HG03196 (cell line): ENCODE data around the gene GNAZ.

Source experiments
- ATAC-seq: cut with Tn5 transposase; IDR thresholded peaks from one replicate; pipeline ENCODE4 v1.9.1; 2021; ENCODE audit not compliant: unreplicated experiment

The GNAZ gene

DNA sequence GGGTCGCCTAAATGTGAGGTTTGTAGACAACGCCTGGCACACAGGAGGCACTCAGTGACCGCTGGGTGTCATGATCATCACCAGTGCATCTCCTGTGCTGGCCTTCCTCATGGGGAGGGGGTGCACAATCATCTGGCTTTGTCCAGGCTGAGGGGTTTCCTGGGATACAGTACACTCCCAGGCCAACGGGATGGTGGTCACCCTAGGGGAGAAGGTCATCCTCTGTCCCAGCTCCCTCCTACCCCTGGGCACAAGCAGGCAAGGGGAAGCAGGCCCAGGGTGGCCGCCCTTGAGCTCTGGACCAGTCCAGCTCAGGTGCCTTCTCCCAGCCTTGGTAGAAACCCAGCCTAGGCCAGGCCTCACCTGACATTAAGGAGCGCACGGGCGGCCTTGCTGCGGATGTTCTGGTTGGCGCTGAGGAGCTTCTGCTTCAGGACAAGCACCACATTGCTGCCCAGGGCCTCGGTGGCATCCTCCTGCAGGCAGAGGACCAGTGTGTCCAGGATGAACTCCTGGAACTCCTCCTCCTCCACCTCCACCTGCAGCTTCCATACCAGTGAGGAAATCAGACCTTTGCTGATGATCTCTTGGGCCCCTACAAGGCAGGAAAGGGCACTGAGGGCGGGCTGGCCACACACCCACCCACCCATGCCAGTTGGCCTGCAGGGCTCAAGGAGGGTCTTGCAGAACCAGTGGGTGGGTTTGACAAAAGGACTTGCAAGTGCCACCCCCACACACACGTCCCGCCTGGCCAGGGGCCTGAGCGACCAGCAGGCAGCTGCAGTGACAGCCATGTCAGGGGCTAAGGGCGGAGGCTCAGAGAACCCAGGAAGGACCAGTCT is 6.6 kb upstream of the GNAZ start:
- ATAC-seq: no peak

DNA sequence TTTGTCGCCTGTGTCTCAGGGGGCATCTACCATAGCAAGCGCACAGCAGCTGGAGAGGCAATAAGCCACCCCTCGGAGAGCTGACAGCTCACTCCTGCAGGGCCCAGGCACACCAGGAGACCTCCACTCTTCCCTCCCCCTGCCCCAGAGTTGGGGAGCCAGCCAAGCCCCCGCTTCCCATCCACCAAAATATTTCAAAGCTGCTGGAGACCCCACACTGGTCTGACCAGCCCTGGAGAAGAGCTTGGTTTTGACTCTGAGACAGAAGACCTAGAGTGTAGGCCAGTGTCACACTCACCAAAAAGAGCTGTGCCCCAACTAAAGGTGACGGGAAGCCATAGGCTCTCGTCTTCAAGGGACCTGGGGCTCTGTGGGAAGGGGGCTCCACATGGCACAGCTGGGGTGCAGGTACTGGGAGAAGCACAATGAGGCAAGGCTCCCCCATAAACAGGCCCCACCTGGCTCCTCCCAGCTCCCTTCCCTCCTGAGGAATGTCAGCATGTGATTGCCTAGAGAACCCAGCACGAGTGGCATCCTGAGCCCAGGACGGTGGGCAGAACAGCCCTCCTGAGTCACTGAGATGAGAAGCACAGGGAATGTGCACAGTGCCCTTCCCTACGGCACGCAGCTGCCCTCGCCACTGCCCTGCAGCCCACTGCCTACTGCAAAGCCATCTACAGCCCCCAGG is 5.8 kb upstream of the GNAZ start:
- no peak for ATAC-seq

DNA sequence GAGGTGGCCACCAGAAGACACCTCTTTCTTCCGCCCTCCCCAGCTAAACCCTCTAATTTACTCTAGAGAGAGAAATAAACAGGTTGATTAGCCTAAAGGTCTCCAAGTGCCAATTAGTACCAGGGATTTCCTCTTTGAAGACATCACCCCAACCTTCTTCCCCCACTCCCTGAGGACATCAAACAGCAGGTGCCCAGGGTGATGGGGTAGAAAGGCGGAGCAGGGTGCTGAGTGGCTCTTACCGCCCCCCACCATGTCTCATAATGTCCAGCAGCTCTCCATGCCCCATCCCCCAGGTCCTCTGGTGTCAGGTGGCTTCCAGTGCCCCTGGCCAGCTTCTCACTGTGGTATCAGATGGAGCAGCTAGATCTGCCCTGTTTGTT is 5.3 kb upstream of the GNAZ start:
- no peak for ATAC-seq

DNA sequence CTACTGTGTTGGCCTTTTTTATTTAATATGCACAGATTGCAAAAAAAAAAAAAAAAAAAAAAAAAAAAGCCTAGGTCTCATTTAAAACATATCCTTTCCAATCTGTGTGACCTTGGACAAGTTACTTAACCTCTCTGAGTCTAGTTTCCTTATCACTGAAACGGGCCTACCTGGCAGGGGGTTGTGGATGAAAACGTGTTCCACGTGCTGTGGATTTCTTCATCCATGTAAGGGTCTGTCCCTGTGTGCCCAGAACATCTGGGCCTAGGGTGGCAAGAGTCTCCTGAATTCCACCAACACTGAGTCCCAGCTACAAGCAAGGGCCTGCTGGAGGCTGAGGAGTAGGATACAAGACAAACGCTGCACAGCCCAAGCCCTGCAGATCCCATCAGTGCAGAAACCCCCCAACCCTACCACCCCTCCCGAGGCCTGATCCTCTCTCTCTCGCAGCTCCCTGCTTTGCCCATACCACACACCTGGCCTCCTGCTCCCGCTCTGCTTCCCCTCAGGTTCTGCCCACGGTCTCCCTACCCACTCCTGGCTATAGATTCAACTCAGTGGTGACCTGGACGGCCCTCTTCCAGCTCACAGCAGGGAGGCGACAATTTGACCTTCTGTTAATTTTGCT is 4.7 kb upstream of the GNAZ start:
- ATAC-seq: no peak

DNA sequence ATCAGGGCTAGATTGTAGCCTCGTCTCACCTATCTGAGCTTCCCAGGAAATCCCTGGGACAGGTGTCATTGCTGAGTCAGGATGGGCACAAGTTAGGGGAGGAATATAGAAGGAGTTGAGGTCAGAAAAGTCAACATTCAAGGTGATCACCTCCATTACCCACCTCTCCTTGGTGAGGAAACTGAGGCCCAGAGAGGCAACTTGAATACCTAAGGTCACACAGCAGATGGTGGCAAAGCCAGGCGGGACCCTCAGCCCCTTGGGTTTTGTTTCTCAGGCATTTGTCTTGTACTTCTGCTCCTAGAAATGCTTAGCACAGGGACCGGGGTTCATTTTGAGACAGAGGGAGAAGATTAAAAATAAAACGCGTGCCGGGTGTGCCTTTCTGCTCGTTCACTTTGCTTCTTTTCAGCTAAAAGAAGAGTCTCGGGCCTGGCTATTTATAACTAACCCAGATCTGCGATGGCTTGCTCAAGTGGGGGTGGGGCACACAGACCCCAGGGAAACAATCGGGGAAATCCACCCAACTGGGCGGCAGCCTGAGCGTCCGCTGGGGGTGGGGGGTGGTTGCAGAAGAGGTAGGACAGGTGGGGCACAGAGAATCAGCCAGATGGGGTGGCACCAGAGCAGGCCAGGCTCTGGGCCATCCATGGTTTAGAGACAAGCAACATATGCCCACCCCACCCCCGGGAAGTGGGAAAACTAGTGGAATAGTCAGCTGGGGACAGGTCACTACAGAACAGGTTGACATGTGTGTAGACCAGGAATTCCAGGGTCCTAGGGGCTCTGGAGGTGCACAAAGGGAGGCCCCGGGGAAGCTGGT is 3.9 kb upstream of the GNAZ start:
- no peak for ATAC-seq

DNA sequence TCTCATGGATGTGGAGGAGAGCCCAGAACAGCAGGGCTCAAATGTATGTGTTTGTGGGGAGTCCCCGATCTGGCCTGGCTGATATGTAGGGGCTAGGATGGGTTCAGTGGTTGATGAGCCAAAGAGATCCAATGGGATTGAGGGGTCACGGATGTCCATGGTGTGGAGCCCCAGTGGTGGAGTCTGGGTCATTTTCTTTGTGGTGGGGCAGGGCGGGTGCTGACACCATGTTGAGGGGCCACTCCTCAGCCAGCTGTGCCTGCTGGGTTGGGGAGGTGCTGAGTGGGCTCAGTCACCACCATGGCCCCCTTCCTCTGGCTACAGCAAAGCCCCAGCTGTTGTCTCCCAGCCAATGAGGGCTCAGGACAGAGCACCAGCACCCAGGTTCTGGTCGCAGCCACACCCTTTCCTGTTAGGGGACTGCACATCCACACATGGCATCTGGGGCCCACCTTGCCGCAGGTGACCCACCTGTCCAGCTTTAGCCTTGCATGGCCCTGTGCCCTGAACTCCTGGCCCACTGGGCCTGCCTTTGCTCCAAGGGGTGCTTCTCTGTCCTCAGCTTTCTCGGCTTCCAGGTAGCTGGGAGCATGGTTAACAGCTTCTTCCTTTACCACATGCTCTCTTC is 3.2 kb upstream of the GNAZ start:
- no peak for ATAC-seq

DNA sequence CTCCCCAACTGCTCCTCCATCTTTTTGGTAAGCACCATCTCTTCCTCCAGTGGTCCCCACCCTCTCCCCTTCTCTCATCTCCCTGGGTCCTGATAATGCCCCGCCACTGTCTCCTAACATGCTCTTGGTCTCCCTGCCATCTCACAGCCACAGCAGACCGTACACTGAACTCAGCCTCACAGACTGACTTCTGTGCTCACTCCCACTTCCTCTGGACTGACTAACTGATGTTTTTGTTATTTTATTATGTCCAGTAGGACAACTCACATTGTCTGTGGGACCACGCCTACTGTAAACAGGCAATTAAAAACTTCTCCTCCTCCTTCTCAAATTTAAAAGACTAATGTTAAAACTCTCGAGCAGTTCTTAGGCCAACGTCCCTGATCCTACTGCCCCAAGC is 2.6 kb upstream of the GNAZ start:
- no peak for ATAC-seq

DNA sequence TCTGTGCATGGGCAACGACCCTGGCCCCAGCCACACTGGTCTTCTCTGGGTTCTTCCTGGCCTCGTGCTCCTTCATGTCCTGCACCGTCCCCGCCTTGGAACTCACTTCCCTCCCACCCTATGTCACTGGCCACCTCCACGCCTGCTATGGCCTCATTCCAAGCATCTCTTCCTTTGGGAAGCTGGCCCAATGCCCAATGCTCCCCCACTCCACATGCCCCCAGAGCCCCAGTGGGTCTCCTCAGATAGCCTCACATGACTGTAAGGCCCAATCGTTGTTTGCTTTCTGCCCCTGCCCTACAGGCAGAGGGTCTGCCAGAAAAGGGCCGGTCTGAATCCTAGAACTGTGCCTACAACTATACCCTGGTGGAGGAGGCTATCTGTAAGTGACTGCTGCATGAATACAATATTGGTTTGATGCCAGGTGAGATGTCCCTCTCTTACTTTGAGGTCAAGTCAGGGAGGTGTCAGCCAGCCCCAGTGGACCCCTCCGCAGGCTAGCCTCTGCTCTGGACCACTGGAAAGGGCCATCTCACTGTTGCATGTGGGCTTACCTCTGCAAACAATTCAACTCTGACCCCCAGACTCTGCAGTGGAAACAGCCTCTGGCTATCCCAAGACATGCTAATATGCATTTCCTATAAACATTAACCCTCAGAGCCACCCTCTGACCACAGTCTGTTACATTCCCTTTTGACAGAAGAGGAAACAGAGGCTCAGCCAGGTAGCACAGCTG is 2.1 kb upstream of the GNAZ start:
- no peak for ATAC-seq

DNA sequence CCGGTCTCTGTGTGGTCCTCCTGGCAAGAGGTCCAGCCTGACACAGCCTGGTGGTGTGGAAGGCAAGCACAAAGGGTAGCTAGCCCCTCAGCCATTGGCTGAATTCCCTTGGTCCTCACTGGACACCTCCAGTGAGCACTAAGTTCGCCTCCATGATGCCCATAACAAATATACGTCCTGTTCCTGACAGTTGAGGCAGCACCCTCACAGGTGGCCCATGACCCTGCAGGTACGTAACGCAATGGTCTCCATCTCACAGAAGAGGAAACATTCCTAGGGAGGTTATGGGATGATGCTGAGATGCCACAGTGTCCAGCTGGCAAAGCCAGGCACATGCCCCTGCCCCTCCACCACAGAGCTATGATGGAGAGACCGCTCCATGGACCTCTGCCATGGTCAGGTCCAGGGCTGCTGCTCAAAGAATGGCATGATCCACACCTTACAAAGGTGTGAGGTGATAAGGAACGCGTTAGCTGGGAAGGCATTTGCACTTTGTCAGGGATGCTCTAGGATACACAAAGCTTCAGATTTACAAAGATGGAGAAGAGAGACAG is 1.4 kb upstream of the GNAZ start:
- ATAC-seq: no peak

DNA sequence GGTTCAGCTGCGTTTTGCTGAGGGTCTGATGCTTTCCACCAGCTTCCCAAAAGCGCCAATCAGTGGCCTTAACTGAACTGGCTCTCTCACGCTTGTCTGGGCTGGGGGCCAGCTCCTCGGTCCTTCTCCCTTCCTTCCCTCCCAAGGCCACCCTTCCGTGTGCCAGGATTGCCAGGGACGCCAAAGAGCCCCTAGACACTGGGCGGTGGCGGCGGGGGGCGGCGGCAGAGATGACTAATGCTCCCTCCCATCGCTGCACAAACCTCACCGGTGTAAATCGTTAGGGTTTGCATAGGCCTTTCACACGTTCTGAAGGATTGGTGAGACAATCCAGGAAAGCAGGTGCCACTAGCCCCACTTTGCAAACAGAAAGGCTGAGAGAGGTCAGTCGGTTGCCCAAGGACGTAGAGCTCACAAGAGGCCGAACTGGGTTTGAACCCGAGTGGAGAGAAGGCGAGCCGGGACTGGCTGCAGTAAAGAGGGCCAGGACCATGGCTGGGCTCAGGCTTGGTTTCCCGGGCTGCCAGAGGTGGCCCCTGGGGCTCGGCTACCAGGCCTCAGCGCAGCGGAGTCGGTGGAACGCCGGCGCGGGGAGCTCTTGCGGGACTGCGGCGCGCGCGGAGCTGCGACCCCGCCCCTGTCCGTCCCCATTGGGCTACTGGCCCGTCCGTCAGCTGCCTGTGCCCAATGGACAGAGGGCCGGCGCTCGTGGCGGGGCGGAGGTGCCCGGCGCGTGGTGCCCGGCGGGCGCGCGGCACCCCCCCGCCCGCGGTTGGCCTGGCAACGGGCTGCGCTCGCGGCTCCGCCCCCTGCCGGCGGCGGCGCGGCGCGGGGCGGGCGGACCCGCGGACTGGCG is 589 bp upstream of the GNAZ start:
- peak; percentile 67 for ATAC-seq

DNA sequence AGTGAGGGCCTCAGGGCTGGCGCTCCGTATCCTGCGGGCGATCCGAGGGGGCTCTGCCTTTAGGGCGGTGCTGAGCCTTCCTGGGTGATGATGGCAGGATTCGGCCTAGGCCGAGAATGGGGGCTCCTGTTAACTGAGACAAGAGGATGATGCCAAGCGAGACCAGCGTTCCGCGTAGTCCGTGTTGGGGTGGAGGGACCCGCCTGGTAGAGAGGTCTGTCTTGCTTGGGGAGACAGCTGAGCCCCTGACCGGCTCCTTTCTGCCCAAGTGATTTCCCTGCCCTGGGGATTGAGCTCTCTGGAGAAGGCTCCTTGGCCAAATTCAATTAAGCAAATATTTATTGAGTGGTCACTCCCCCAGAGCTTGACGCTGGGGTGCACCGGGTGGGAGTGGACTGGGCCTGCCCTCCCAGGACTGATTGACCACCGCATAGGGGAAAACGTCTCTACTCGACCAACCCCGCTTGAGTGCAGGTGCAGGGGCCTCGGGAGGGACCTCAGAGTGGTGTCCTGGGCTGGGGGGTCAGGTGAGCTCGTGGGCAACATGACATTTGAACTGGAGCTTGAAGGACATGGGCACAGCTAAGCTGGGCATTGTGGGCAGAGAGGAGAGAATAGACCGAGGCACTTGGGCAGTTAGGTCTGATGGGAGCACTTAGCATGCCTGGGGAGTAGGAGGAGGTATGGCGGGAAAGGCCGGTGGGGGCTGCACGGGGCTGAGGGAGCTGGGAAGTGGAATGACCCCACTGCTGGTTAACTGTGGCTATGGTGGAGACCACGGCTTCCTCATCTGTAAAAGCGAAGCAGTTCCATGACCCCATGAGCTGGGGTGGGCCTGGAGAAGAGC is 1.1 kb downstream of the GNAZ start:
- ATAC-seq: no peak

DNA sequence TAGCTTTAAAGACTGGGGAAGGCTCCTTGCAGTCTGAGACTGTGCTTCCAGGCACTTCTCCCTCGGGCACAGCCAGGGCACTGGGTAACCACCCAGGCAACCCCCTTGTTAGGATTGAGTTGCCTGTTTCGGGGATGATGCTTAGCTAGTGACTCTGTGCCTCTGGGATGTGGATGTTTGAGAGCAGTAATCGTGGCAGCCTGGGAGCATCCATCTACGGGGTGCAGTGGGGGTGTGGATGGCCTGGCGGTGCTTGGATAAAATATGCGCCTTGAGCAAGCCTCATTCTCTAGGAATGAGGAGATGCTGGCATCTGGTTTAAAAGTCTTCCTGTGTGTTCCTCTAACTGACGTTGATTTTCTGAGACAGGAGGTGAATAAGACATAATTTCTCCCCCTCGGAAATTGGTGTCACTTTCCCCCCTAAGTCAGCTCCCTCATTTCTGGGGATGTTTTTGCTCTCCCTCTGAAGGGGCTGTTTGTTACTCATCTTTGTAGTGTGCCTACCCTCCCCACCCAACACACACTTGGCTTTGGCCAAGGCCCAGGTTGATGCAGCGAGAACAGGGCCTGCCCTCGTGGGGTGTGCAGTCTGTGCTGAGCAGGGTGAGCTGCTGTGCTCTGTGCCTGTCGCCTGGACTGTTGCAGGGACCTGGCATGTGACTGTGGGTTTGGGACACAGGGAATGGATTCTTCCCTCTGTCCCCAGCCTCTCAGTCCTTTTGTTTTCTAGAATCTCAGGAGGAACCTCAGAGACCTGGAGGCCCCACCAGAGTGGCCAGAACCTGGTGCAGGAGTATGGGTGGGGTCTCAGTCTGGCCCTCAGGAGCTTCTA is 2.0 kb downstream of the GNAZ start:
- no peak for ATAC-seq

DNA sequence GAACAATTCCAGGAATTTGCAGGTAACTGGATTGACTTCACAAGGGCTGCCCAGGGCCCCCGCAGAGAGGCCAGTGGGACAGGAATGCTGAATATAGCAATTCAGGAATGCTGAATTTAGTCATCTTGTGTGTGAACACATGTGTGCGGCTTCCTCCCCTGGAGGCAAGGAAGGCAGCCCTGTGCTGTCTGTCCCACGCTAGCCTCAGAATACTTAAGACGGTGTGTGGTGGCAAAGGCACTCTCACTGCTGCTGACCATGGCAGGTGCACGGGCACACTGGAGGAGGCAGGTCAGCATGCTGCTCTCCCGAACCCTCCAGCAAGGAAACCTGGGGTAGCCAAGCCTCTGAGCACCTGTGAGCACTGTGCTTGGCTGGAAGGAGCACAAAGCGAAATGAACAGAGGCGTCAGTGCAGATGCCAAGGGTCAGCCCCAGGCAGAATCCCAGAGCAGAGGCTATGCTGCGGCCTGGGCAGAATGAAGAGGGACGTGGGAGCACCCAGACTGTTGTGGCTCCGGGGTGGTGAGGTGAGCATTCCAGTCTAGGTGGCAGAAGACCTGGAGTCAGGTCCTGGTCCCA is 2.7 kb downstream of the GNAZ start:
- no peak for ATAC-seq

DNA sequence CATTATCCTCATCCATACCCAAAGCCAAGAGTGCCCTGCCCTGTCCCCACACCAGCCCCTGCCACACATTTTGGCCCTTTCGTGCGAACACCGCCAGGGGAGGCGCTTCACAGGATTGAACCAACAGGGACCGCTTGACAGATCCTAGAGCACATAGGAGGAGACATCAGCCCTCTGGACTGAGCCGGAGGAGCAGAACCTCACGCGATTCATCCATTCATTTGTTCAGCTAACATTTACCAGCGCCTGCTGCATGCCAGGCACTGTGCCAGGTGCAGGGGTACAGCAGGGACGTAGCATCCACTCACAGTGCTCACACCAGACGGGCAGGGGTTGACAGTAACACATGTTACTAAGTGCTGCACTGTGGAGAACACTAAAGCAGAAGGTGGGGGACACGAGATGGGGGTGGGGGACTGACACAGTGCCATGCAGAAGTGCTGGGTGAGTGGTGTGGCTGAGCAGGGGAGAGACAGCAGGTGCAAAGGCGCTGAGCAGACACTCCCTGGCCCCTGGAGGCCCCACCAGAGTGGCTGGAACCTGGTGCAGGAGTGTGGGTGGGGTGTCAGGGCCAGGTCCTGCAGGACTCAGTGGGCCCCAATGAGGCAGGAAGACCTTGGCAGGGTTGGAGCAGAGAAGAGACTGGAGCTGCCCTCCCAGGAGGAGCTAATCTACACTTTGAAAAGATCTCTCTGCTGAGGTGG is 3.4 kb downstream of the GNAZ start:
- ATAC-seq: no peak

DNA sequence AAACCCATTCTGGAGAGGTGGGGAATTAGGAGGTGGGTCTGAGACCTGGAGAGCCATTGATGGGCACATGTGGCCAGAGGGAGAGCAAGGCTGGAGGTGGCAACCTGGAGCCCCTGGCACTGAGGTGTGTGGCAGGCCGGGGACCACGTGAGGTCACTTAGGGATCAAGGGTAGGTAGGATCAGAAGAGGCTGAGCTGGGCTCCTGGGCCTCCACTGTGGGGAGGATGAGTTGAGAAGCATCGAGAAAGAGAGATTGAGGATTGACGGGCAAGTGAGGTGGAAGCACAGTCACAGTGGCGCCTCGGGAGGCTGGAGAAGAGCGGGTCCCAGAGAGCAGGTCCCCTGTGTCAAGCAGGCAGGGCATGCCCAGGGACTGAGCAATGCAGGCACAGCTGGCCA is 4.1 kb downstream of the GNAZ start:
- ATAC-seq: no peak

DNA sequence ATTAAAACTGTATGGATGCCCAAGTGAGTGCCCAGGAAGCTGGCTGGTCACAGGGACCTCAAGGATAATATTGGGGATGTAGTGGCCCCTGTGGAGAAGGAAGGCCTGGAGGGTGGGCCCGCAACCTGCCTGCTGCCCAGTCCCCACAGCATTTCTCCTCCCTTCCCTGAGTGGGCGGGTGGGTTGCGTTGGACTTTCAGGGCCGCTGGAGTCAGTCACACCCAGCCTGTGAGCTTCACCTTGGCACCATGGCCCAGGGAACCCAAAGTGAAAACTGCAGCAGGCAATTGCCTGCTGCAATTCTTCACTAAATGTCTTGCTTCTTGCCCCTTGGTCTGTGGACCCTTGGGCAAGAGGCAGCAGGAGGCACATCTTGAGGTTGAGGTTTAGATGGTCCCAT is 4.7 kb downstream of the GNAZ start:
- ATAC-seq: no peak
